IMR-90 (cell line): Measurements from ENCODE around the gene PDLIM4.

Experiments used
- FOS ChIP-seq: fragments of 150-350 bp; IDR thresholded peaks from 2 replicates; pipeline ENCODE4 v1.6.1; 2016; ENCODE audit warnings: low read depth, low read length
- RCOR1 ChIP-seq: IDR thresholded peaks from 2 replicates; pipeline ENCODE4 v1.6.1; 2012; ENCODE audit warnings: mild to moderate bottlenecking, low read length, improper control_type of control experiment; ENCODE audit not compliant: insufficient replicate concordance
- TF ChIP-seq, protein P1 (sequence below): conservative IDR thresholded peaks from 2 replicates; pipeline ENCODE4 v1.5.1; 2012; ENCODE audit warnings: mild to moderate bottlenecking, low read depth, low read length, improper control_type of control experiment

DNA sequence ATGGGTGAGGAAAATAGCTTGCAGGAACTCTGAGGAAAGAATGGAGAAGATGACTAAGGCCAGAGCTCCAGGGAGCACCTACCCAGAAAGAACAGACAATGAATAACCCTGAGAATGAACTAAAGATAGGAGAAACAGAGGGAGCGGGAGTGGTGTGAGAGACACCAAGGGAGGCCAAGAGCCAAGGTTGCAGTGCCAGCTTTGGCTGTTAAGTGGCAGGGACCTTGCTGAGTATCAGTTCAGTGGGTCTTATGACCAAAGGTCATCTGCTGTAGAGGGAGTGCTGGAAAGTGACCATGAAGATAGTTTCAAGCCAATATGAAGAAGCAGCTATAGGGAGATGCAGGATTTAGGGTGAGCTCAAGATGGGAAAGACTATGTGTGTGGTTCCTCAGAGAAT lies 46.6 kb upstream of the PDLIM4 start:
- TF ChIP-seq FOS = no peak
- no peak for TF ChIP-seq RCOR1
- TF ChIP-seq, protein P1, sequence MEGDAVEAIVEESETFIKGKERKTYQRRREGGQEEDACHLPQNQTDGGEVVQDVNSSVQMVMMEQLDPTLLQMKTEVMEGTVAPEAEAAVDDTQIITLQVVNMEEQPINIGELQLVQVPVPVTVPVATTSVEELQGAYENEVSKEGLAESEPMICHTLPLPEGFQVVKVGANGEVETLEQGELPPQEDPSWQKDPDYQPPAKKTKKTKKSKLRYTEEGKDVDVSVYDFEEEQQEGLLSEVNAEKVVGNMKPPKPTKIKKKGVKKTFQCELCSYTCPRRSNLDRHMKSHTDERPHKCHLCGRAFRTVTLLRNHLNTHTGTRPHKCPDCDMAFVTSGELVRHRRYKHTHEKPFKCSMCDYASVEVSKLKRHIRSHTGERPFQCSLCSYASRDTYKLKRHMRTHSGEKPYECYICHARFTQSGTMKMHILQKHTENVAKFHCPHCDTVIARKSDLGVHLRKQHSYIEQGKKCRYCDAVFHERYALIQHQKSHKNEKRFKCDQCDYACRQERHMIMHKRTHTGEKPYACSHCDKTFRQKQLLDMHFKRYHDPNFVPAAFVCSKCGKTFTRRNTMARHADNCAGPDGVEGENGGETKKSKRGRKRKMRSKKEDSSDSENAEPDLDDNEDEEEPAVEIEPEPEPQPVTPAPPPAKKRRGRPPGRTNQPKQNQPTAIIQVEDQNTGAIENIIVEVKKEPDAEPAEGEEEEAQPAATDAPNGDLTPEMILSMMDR = no peak
